ENCODE data around the gene CDKAL1.

GRCh38 chr6:20577173-20577688 is 43.0 kb downstream of the CDKAL1 start:
- TF ChIP-seq ZFP3 (CRISPR knock-in tag; IDR thresholded peaks at IDR 0.05) (no peak), CREB5 (CRISPR knock-in tag; IDR thresholded peaks at IDR 0.05; ENCODE audit: low read depth) (no peak), ZNF565 (CRISPR knock-in tag; conservative IDR thresholded peaks at IDR 0.05; ENCODE audit: low read depth) (no peak), TOX (CRISPR knock-in tag; IDR thresholded peaks at IDR 0.05; ENCODE audit: borderline replicate concordance) (no peak), SNAI2 (CRISPR knock-in tag; IDR thresholded peaks at IDR 0.05) (no peak), TSHZ2 (CRISPR knock-in tag; IDR thresholded peaks at IDR 0.05) (no peak), POU6F1 (CRISPR knock-in tag; IDR thresholded peaks at IDR 0.05; ENCODE audit: borderline replicate concordance, low read depth) (no peak), ZFP30 (CRISPR knock-in tag; IDR thresholded peaks at IDR 0.05) (no peak), PATZ1 (CRISPR knock-in tag; IDR thresholded peaks at IDR 0.05; ENCODE audit: borderline replicate concordance) (no peak), TCF4 (CRISPR knock-in tag; IDR thresholded peaks at IDR 0.05; ENCODE audit: borderline replicate concordance) (no peak), RARB (CRISPR knock-in tag; IDR thresholded peaks at IDR 0.05) (no peak), ESRRG (CRISPR knock-in tag; IDR thresholded peaks at IDR 0.05) (no peak), ZNF8 (CRISPR knock-in tag; IDR thresholded peaks at IDR 0.05) (no peak)

Data from SK-N-SH treated with all-trans-retinoic acid at 6 μM for 48 hours (cell line).